GM21390 (cell line): ENCODE results near the gene GNAI2.
"Not testable (repeated sequence)": the region's sequence is repeated elsewhere in the genome, so short reads cannot be mapped to it uniquely, and the experiment has no call there.

Experiments used
- ATAC-seq: cut with Tn5 transposase; IDR thresholded peaks from one replicate; pipeline ENCODE4 v1.9.1; 2021; ENCODE audit not compliant: unreplicated experiment

Gene GNAI2

GRCh38 chr3:50224639-50225038, 11.4 kb upstream of the GNAI2 start:
- no peak for ATAC-seq

GRCh38 chr3:50226888-50227389, 9.1 kb upstream of the GNAI2 start:
- peak; percentile 9 for ATAC-seq

- ATAC-seq = peak; percentile 84
Observed at GRCh38 chr3:50227390-50228183, 8.4 kb upstream of the GNAI2 start.

GRCh38 chr3:50228184-50228763, 7.7 kb upstream of the GNAI2 start:
- not testable (repeated sequence) for ATAC-seq

- ATAC-seq = no peak
Observed at GRCh38 chr3:50229490-50229889, 6.5 kb upstream of the GNAI2 start.

GRCh38 chr3:50230104-50230793, 5.8 kb upstream of the GNAI2 start:
- no peak for ATAC-seq

GRCh38 chr3:50230794-50231125, 5.2 kb upstream of the GNAI2 start:
- no peak for ATAC-seq

- ATAC-seq = no peak
Observed at GRCh38 chr3:50231581-50231980, 4.4 kb upstream of the GNAI2 start.

GRCh38 chr3:50232303-50232702, 3.7 kb upstream of the GNAI2 start:
- no peak for ATAC-seq

GRCh38 chr3:50233176-50233575, 2.8 kb upstream of the GNAI2 start:
- no peak for ATAC-seq

- no peak for ATAC-seq
Observed at GRCh38 chr3:50236484-50237132, 604 bp downstream of the GNAI2 start.

GRCh38 chr3:50237133-50237651, 1.2 kb downstream of the GNAI2 start:
- ATAC-seq = no peak

GRCh38 chr3:50237754-50238548, 1.9 kb downstream of the GNAI2 start:
- ATAC-seq = peak; percentile 37

- no peak for ATAC-seq
Observed at GRCh38 chr3:50238549-50239026, 2.6 kb downstream of the GNAI2 start.

GRCh38 chr3:50239649-50240048, 3.6 kb downstream of the GNAI2 start:
- no peak for ATAC-seq

GRCh38 chr3:50241163-50241562, 5.2 kb downstream of the GNAI2 start:
- no peak for ATAC-seq

GRCh38 chr3:50241713-50242380, 5.8 kb downstream of the GNAI2 start:
- ATAC-seq = no peak

- ATAC-seq = no peak
Observed at GRCh38 chr3:50242381-50242770, 6.4 kb downstream of the GNAI2 start.

GRCh38 chr3:50242851-50243542, 7.0 kb downstream of the GNAI2 start:
- no peak for ATAC-seq
